ENCODE data around the gene SH3GL3. TPM values are rescaled to one million over a fixed set of nuclear protein-coding genes. Genes with fewer than 3 reads are reported as not detected.

SH3GL3 gene
- total and polyA plus RNA-seq, 10 donors = 0.06 TPM; not detected in 9

GRCh38 chr15:83413054-83413719 lies 34.0 kb upstream of the SH3GL3 start:
- H3K4me3 ChIP-seq = no peak overlapping the region
- intact Hi-C loops (cut with DNase I; ENCODE audit: low total_unique reads) = no loop called here
- TF ChIP-seq POLR2A (IDR thresholded peaks at IDR 0.05) (no peak), POLR2AphosphoS5 (IDR thresholded peaks at IDR 0.05) (no peak), CTCF (IDR thresholded peaks at IDR 0.05 in 8 of 11, conservative IDR thresholded peaks at IDR 0.05 in 3 of 11) (no peak)
- DNase-seq = no peak
- peaks cover 0 to 3% (median 0%) of the 10 kb centered on the region in 7 donors for H3K27me3 ChIP-seq (replicated peaks in 1 of 7)
- WGBS, 5 donors = 73 to 90% (median 78%) methylated on average over 7 of the region's 7 CpGs
- H3K4me1 ChIP-seq = no peaks in the 10 kb centered on the region
- no peaks in the 10 kb centered on the region for H3K9me3 ChIP-seq
- H3K27ac ChIP-seq = no peak overlapping the region
- no peaks in the 10 kb centered on the region for H3K36me3 ChIP-seq

GRCh38 chr15:83422081-83422480 lies 25.1 kb upstream of the SH3GL3 start:
- WGBS, 5 donors = 25 to 51% (median 37%) methylated on average over 4 of the region's 4 CpGs
- Histone ChIP-seq H3K4me3 (no peak overlapping the region), H3K36me3 (no peaks in the 10 kb centered on the region), H3K4me1 (no peaks in the 10 kb centered on the region), H3K27ac (no peak overlapping the region), H3K9me3 (no peaks in the 10 kb centered on the region), H3K27me3 (replicated peaks in 1 of 7) (peaks cover 0 to 45% (median 0%) of the 10 kb centered on the region in 7 donors)
- TF ChIP-seq CTCF (IDR thresholded peaks at IDR 0.05 in 8 of 11, conservative IDR thresholded peaks at IDR 0.05 in 3 of 11) (no peak), POLR2A (IDR thresholded peaks at IDR 0.05) (no peak), POLR2AphosphoS5 (IDR thresholded peaks at IDR 0.05) (no peak)
- DNase-seq = no peak
- intact Hi-C loops (cut with DNase I; ENCODE audit: low total_unique reads) = no loop called here

DNA sequence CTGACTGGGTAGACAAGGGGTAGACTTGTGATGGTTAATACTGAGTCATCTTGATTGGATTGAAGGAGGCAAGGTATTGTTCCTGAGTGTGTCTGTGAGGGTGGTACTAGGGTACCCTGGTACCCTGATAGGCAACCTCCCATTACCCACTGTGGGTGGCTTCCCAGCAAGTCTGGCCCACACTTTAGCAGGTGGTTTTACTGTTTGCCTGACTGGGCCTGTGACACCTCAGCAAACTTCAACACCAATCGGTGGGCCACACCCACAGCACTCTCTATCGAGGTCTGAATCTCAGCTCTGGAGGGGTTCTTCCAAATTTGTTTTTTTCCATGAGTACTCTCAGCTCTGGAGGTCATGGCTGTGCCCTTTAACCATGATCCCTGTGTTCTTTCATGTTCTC lies 24.6 kb upstream of the SH3GL3 start:
- no peaks in the 10 kb centered on the region for H3K36me3 ChIP-seq
- no peaks in the 10 kb centered on the region for H3K9me3 ChIP-seq
- H3K27ac ChIP-seq = no peak overlapping the region
- DNase-seq = no peak
- peaks cover 0 to 47% (median 0%) of the 10 kb centered on the region in 7 donors for H3K27me3 ChIP-seq (replicated peaks in 1 of 7)
- 57 to 79% (median 66%) methylated on average over 2 of the region's 2 CpGs for WGBS, 5 donors
- intact Hi-C loops (cut with DNase I; ENCODE audit: low total_unique reads) = no loop called here
- H3K4me3 ChIP-seq = no peak overlapping the region
- TF ChIP-seq POLR2A (IDR thresholded peaks at IDR 0.05) = no peak
- TF ChIP-seq POLR2AphosphoS5 (IDR thresholded peaks at IDR 0.05) = no peak
- TF ChIP-seq CTCF (IDR thresholded peaks at IDR 0.05 in 8 of 11, conservative IDR thresholded peaks at IDR 0.05 in 3 of 11) = no peak
- no peaks in the 10 kb centered on the region for H3K4me1 ChIP-seq

- H3K36me3 ChIP-seq = no peaks in the 10 kb centered on the region
- no peak overlapping the region for H3K27ac ChIP-seq
- intact Hi-C loops (cut with DNase I; ENCODE audit: low total_unique reads) = no loop called here
- no peak overlapping the region for H3K4me3 ChIP-seq
- no peak for DNase-seq
- no peak for TF ChIP-seq CTCF (IDR thresholded peaks at IDR 0.05 in 8 of 11, conservative IDR thresholded peaks at IDR 0.05 in 3 of 11)
- no peak for TF ChIP-seq POLR2AphosphoS5 (IDR thresholded peaks at IDR 0.05)
- TF ChIP-seq POLR2A (IDR thresholded peaks at IDR 0.05) = no peak
- peaks cover 0 to 11% (median 7%) of the 10 kb centered on the region in 8 donors for H3K9me3 ChIP-seq
- H3K4me1 ChIP-seq = no peaks in the 10 kb centered on the region
- 73 to 88% (median 82%) methylated on average over 6 of the region's 6 CpGs for WGBS, 5 donors
- peaks cover 0 to 47% (median 0%) of the 10 kb centered on the region in 7 donors for H3K27me3 ChIP-seq (replicated peaks in 1 of 7)
Measured at GRCh38 chr15:83424101-83424500, 23.0 kb upstream of the SH3GL3 start.
